Panc1 (cell line): ENCODE data around the gene SEPTIN2. TPM values are rescaled to one million over a fixed set of nuclear protein-coding genes. Genes with fewer than 3 reads are reported as not detected.

Experiments
- ATAC-seq: fragments of 200-7000 bp; cut with Tn5 transposase; 2 replicates; pipeline ENCODE4 v1.9.1; 2020; ENCODE audit warnings: mild to moderate bottlenecking, moderate library complexity
- BruUV-seq: library from RNA; stranded (reverse); fragments of 400-500 nt; replicated peaks from 2 replicates; lab custom pipeline; 2021; lab: Mats Ljungman, UMichigan
- CTCF ChIA-PET: fragments of 300-600 bp; sonication (Branson Sonifier 250); formaldehyde crosslinking; loops from one replicate; lab custom pipeline; 2022; ENCODE audit warnings: antibody characterized with exemption; lab: Charles Lee
- POLR2A ChIA-PET: fragments of 300-600 bp; sonication (Branson Sonifier 250); formaldehyde crosslinking; loops from one replicate; lab custom pipeline; 2022; ENCODE audit warnings: antibody characterized with exemption; lab: Charles Lee
- DNase-seq: peaks from one replicate; pipeline ENCODE4 v3.0.0-alpha.2; 2010; ENCODE audit warnings: low read depth, low spot score
- H3K27ac ChIP-seq: 2 replicates; pipeline ENCODE4 v1.5.1; 2011; ENCODE audit warnings: mild to moderate bottlenecking, low read length, inconsistent platforms
- H3K27me3 ChIP-seq: fragments of 200-500 bp; sonication (Bioruptor generic); 2 replicates; pipeline ENCODE4 v1.6.0; 2014; ENCODE audit warnings: low read length, inconsistent platforms; ENCODE audit not compliant: control insufficient read depth, insufficient read depth
- H3K36me3 ChIP-seq: fragments of 200-500 bp; sonication (Bioruptor generic); 2 replicates; pipeline ENCODE4 v1.5.1; 2014; ENCODE audit warnings: inconsistent platforms, mild to moderate bottlenecking, low read length, moderate library complexity; ENCODE audit not compliant: control insufficient read depth, insufficient read depth
- H3K4me1 ChIP-seq: 2 replicates; pipeline ENCODE4 v1.5.1; 2011; ENCODE audit warnings: inconsistent platforms, mild to moderate bottlenecking, low read length, moderate library complexity; ENCODE audit not compliant: control insufficient read depth, insufficient read depth
- H3K4me3 ChIP-seq, 2 experiments: 2 replicates each; pipeline ENCODE4 v1.5.1; 2011 to 2012; ENCODE audit warnings: low read depth in 2 of 2, low read length in 2 of 2, mild to moderate bottlenecking in 2 of 2, inconsistent platforms in 1 of 2, moderate library complexity in 1 of 2
- H3K9me3 ChIP-seq: fragments of 200-500 bp; sonication (Bioruptor generic); 2 replicates; pipeline ENCODE4 v1.5.1; 2014; ENCODE audit warnings: low read depth, mild to moderate bottlenecking, inconsistent platforms, low read length, moderate library complexity; ENCODE audit not compliant: control insufficient read depth, insufficient read depth
- POLR2AphosphoS5 ChIP-seq: IDR thresholded peaks from 2 replicates; pipeline ENCODE4 v1.6.1; 2012; ENCODE audit warnings: mild to moderate bottlenecking, low read depth, low read length, moderate library complexity
- SIN3A ChIP-seq: IDR thresholded peaks from 2 replicates; pipeline ENCODE4 v1.6.1; 2012; ENCODE audit warnings: low read depth, mild to moderate bottlenecking, low read length, moderate library complexity, borderline replicate concordance; ENCODE audit not compliant: insufficient read depth
- TCF7L2 ChIP-seq: IDR thresholded peaks from 2 replicates; pipeline ENCODE4 v1.6.1; 2011; ENCODE audit warnings: mild to moderate bottlenecking, low read depth, low read length, inconsistent platforms
- in situ Hi-C: cut with HindIII; loops from 2 replicates; pipeline ENCODE4 v1.10.0; 2016; ENCODE audit warnings: low sequenced_read_pairs, low pct_unique_long_range_greater_than_20kb
- intact Hi-C: fragments of 100-400 bp; cut with micrococcal nuclease; formaldehyde crosslinking; loops from one replicate; pipeline ENCODE4 v1.10.0; 2022; ENCODE audit not compliant: unreplicated experiment
- total RNA-seq: library from RNA; stranded (reverse); gene quantifications from one replicate; pipeline ENCODE4 v1.2.1, GENCODE V29; 2021; ENCODE audit not compliant: unreplicated experiment
- TF ChIP-seq, protein P1 (sequence below), 2 experiments: IDR thresholded peaks; 2 replicates each; pipeline ENCODE4 v1.6.1; 2011 to 2012; ENCODE audit warnings: low read depth in 2 of 2, control low read depth in 1 of 2, low read length in 1 of 2, mild to moderate bottlenecking in 1 of 2, moderate library complexity in 1 of 2; ENCODE audit not compliant: insufficient read depth in 1 of 2
- TF ChIP-seq, protein P2 (sequence below): fragments of 450-650 bp; IDR thresholded peaks from 2 replicates; pipeline ENCODE4 v1.5.1; 2017; ENCODE audit warnings: mild to moderate bottlenecking

The SEPTIN2 gene
- total RNA-seq, 1 experiment from 2014 or later = 303 TPM

DNA sequence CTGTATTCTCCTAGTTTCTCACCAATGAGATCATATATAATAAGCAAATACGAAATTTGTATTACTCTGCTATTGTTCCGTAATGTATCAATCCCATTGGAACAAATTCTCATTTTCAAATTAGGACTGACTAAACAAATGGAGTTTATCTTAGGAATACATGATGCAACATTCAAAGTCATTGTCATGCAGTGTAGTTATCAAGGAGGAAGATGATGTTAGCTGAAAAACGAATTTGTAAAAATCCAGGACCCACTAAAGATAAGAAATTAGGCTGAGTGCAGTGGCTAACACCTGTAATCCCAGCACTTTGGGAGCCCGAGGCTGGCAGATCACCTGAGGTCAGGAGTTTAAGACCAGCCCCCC, 14.9 kb downstream of the SEPTIN2 start:
- H3K9me3 ChIP-seq = no peaks in the 10 kb centered on the region
- intact Hi-C loops = no loop called here
- no peaks in the 10 kb centered on the region for H3K27me3 ChIP-seq
- no peak for ATAC-seq
- H3K27ac ChIP-seq = no peak overlapping the region
- DNase-seq = no peak
- no peak overlapping the region for H3K4me3 ChIP-seq
- POLR2A ChIA-PET = no interaction called here
- TSS peak; percentile 3 for BruUV-seq
- H3K36me3 ChIP-seq = peaks cover 27% of the 10 kb centered on the region
- CTCF ChIA-PET = no interaction called here
- H3K4me1 ChIP-seq = no peaks in the 10 kb centered on the region
- in situ Hi-C loops = no loop called here
- TF ChIP-seq POLR2AphosphoS5 = no peak
- TF ChIP-seq SIN3A = no peak
- TF ChIP-seq, protein P1, sequence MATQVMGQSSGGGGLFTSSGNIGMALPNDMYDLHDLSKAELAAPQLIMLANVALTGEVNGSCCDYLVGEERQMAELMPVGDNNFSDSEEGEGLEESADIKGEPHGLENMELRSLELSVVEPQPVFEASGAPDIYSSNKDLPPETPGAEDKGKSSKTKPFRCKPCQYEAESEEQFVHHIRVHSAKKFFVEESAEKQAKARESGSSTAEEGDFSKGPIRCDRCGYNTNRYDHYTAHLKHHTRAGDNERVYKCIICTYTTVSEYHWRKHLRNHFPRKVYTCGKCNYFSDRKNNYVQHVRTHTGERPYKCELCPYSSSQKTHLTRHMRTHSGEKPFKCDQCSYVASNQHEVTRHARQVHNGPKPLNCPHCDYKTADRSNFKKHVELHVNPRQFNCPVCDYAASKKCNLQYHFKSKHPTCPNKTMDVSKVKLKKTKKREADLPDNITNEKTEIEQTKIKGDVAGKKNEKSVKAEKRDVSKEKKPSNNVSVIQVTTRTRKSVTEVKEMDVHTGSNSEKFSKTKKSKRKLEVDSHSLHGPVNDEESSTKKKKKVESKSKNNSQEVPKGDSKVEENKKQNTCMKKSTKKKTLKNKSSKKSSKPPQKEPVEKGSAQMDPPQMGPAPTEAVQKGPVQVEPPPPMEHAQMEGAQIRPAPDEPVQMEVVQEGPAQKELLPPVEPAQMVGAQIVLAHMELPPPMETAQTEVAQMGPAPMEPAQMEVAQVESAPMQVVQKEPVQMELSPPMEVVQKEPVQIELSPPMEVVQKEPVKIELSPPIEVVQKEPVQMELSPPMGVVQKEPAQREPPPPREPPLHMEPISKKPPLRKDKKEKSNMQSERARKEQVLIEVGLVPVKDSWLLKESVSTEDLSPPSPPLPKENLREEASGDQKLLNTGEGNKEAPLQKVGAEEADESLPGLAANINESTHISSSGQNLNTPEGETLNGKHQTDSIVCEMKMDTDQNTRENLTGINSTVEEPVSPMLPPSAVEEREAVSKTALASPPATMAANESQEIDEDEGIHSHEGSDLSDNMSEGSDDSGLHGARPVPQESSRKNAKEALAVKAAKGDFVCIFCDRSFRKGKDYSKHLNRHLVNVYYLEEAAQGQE (IDR thresholded peaks at IDR 0.05; ENCODE audit: insufficient read depth in 1 of 2, low read depth in 2 of 2, low read length in 1 of 2) = no peak
- TF ChIP-seq, protein P2, sequence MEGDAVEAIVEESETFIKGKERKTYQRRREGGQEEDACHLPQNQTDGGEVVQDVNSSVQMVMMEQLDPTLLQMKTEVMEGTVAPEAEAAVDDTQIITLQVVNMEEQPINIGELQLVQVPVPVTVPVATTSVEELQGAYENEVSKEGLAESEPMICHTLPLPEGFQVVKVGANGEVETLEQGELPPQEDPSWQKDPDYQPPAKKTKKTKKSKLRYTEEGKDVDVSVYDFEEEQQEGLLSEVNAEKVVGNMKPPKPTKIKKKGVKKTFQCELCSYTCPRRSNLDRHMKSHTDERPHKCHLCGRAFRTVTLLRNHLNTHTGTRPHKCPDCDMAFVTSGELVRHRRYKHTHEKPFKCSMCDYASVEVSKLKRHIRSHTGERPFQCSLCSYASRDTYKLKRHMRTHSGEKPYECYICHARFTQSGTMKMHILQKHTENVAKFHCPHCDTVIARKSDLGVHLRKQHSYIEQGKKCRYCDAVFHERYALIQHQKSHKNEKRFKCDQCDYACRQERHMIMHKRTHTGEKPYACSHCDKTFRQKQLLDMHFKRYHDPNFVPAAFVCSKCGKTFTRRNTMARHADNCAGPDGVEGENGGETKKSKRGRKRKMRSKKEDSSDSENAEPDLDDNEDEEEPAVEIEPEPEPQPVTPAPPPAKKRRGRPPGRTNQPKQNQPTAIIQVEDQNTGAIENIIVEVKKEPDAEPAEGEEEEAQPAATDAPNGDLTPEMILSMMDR = no peak
- no peak for TF ChIP-seq TCF7L2

DNA sequence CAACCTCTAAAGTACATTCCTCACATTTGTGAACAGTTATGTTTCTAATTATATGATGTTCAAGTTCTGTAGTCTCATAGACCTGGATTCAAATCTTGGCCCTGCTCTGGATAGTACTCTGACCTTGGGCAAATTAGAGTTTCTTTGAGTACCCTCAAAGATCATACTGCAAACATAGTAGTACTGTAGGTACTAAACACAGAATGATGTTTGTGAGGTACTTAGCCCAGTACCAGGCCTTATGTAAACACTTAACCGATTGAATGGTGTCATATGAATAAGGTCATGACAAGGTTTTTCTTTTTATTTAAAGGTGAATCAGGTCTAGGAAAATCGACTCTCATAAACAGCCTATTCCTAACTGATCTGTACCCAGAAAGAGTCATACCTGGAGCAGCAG, 19.1 kb downstream of the SEPTIN2 start:
- ChIA-PET POLR2A (no interaction called here), CTCF (no interaction called here)
- Histone ChIP-seq H3K27ac (no peak overlapping the region), H3K9me3 (no peaks in the 10 kb centered on the region), H3K27me3 (no peaks in the 10 kb centered on the region), H3K4me3 (no peak overlapping the region), H3K36me3 (peaks cover 40% of the 10 kb centered on the region), H3K4me1 (no peaks in the 10 kb centered on the region)
- no TSS peak for BruUV-seq
- ATAC-seq (no peak), DNase-seq (no peak)
- in situ Hi-C loops = no loop called here
- intact Hi-C loops = no loop called here
- TF ChIP-seq SIN3A = no peak
- TF ChIP-seq, protein P2 = no peak
